ENCODE measurements around the gene ATP5PD. TPM values are rescaled to one million over a fixed set of nuclear protein-coding genes. Genes with fewer than 3 reads are reported as not detected.
"Not testable (repeated sequence)": the region's sequence is repeated elsewhere in the genome, so short reads cannot be mapped to it uniquely, and the experiment has no call there.

ATP5PD gene
- total RNA-seq, 4 donors from 2014 or later = 167 to 312 (median 272) TPM

GRCh38 chr17:75051941-75052340 lies 5.2 kb upstream of the ATP5PD start:
- no peak for DNase-seq (ENCODE audit: low spot score in 2 of 2)
- 69% methylated on average over 2 of the region's 2 CpGs for WGBS
- Histone ChIP-seq H3K27me3 (no peaks in the 10 kb centered on the region), H3K36me3 (peaks cover 51% of the 10 kb centered on the region), H3K4me1 (peaks cover 21% of the 10 kb centered on the region), H3K9me3 (no peaks in the 10 kb centered on the region), H3K27ac (no peak overlapping the region), H3K4me3 (no peak overlapping the region)
- no peak for TF ChIP-seq POLR2AphosphoS5 (IDR thresholded peaks at IDR 0.05)
- no peak for TF ChIP-seq CTCF (IDR thresholded peaks at IDR 0.05)
- TF ChIP-seq EP300 (IDR thresholded peaks at IDR 0.05) = no peak
- no peak for TF ChIP-seq POLR2A (IDR thresholded peaks at IDR 0.05)

- no peak for DNase-seq (ENCODE audit: low spot score in 2 of 2)
- H3K27ac ChIP-seq = no peak overlapping the region
- no peak for TF ChIP-seq POLR2A (IDR thresholded peaks at IDR 0.05)
- TF ChIP-seq EP300 (IDR thresholded peaks at IDR 0.05) = no peak
- TF ChIP-seq POLR2AphosphoS5 (IDR thresholded peaks at IDR 0.05) = no peak
- no peak for TF ChIP-seq CTCF (IDR thresholded peaks at IDR 0.05)
- H3K4me1 ChIP-seq = peaks cover 32% of the 10 kb centered on the region
- H3K4me3 ChIP-seq = no peak overlapping the region
- H3K9me3 ChIP-seq = no peaks in the 10 kb centered on the region
- peaks cover 43% of the 10 kb centered on the region for H3K36me3 ChIP-seq
- no peaks in the 10 kb centered on the region for H3K27me3 ChIP-seq
Measured at GRCh38 chr17:75049706-75050105, 2.9 kb upstream of the ATP5PD start.

DNA sequence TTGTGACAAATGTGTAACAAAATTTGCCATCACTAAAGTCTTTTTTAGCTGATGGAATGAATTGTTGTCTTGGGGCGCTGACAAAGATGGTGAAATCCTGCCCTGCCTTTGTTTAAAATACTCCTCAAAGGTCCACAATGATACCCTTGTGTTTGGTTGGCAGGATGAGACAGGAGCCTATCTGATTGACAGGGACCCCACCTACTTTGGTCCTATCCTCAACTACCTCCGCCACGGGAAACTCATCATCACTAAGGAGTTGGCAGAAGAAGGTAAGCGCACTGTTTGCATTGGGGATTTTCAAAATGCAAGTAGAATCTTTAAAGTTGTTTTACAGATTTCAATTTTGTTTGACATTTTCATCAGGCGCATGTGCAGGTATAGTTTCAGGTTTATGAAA lies 2.3 kb upstream of the ATP5PD start:
- Histone ChIP-seq H3K4me1 (peaks cover 32% of the 10 kb centered on the region), H3K9me3 (no peaks in the 10 kb centered on the region), H3K27ac (peak overlapping the region; percentile 97), H3K4me3 (no peak overlapping the region), H3K27me3 (no peaks in the 10 kb centered on the region), H3K36me3 (peaks cover 36% of the 10 kb centered on the region)
- 84% methylated on average over 5 of the region's 5 CpGs for WGBS
- DNase-seq (ENCODE audit: low spot score in 2 of 2) = no peak
- no peak for TF ChIP-seq POLR2AphosphoS5 (IDR thresholded peaks at IDR 0.05)
- no peak for TF ChIP-seq EP300 (IDR thresholded peaks at IDR 0.05)
- TF ChIP-seq CTCF (IDR thresholded peaks at IDR 0.05) = no peak
- no peak for TF ChIP-seq POLR2A (IDR thresholded peaks at IDR 0.05)

- Histone ChIP-seq H3K9me3 (no peaks in the 10 kb centered on the region), H3K4me3 (peak overlapping the region; percentile 90), H3K27ac (peak overlapping the region; percentile 97), H3K27me3 (no peaks in the 10 kb centered on the region), H3K36me3 (peaks cover 29% of the 10 kb centered on the region), H3K4me1 (peaks cover 32% of the 10 kb centered on the region)
- TF ChIP-seq POLR2A (IDR thresholded peaks at IDR 0.05) (no peak), CTCF (IDR thresholded peaks at IDR 0.05) (no peak), EP300 (IDR thresholded peaks at IDR 0.05) (no peak), POLR2AphosphoS5 (IDR thresholded peaks at IDR 0.05) (no peak)
- no peak for DNase-seq (ENCODE audit: low spot score in 2 of 2)
- 20% methylated on average over 5 of the region's 5 CpGs for WGBS
Measured at GRCh38 chr17:75048249-75048878, 1.6 kb upstream of the ATP5PD start.

- H3K27me3 ChIP-seq = no peaks in the 10 kb centered on the region
- H3K4me3 ChIP-seq = peak overlapping the region; percentile 90
- no peak for TF ChIP-seq CTCF (IDR thresholded peaks at IDR 0.05)
- no peak for TF ChIP-seq POLR2AphosphoS5 (IDR thresholded peaks at IDR 0.05)
- no peak for TF ChIP-seq EP300 (IDR thresholded peaks at IDR 0.05)
- no peak for TF ChIP-seq POLR2A (IDR thresholded peaks at IDR 0.05)
- WGBS = 1% methylated on average over 17 of the region's 38 CpGs
- H3K4me1 ChIP-seq = peaks cover 32% of the 10 kb centered on the region
- peaks cover 21% of the 10 kb centered on the region for H3K36me3 ChIP-seq
- H3K27ac ChIP-seq = peak overlapping the region; percentile 97
- DNase-seq (ENCODE audit: low spot score in 2 of 2) = peak; percentile 83 to 84
- no peaks in the 10 kb centered on the region for H3K9me3 ChIP-seq
Measured at GRCh38 chr17:75047398-75048098, 779 bp upstream of the ATP5PD start.

DNA sequence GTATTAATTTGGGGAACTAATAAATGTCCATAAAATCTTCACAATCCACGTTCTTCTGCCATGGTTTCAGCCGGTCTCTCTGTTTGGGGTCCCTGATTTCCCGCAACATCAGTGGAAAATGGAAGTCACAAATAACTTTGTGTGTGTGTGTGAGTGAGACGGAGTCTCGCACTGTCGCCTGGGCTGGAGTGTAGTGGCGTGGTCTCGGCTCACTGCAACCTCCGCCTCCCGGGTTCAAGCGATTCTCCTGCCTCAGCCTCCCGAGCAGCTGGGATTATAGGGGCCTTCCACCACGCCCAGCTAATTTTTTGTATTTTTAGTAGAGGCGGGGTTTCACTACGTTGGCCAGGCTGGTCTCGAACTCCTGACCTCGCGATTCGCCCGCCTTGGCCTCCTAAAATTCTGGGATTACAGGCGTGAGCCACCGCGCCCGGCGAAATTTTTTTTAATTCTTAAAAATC lies 793 bp downstream of the ATP5PD start:
- not testable (repeated sequence) for DNase-seq (ENCODE audit: low spot score in 2 of 2); H3K9me3 ChIP-seq; H3K27me3 ChIP-seq
- peak overlapping the region; percentile 90 for H3K4me3 ChIP-seq
- peaks cover 32% of the 10 kb centered on the region for H3K4me1 ChIP-seq
- 16% methylated on average over 22 of the region's 25 CpGs for WGBS
- peak overlapping the region; percentile 97 for H3K27ac ChIP-seq
- H3K36me3 ChIP-seq = peaks cover 22% of the 10 kb centered on the region
